H9 (cell line): ENCODE data around the gene DPYSL5. TPM values are rescaled to one million over a fixed set of nuclear protein-coding genes. Genes with fewer than 3 reads are reported as not detected.

Experiments
- DNase-seq: peaks from one replicate; pipeline ENCODE4 v3.0.0-alpha.2; 2017
- H2AFZ ChIP-seq: one replicate; pipeline ENCODE4 v1.6.1; 2013; ENCODE audit warnings: mild to moderate bottlenecking, low read length, control low read depth, moderate library complexity
- H2AK5ac ChIP-seq: 2 replicates; pipeline ENCODE4 v1.6.1; 2013; ENCODE audit warnings: low read length, control low read depth, mixed read lengths; ENCODE audit not compliant: insufficient read length
- H2BK120ac ChIP-seq: one replicate; pipeline ENCODE4 v1.6.1; 2013; ENCODE audit warnings: low read depth, mild to moderate bottlenecking, low read length, control low read depth, inconsistent platforms; ENCODE audit not compliant: poor library complexity, severe bottlenecking
- H2BK12ac ChIP-seq: 2 replicates; pipeline ENCODE4 v1.6.1; 2013; ENCODE audit warnings: low read length, control low read depth, mixed read lengths, low read depth; ENCODE audit not compliant: insufficient read length
- H2BK15ac ChIP-seq: 2 replicates; pipeline ENCODE4 v1.6.1; 2013; ENCODE audit warnings: low read depth, low read length, control low read depth
- H2BK20ac ChIP-seq: one replicate; pipeline ENCODE4 v1.6.1; 2013; ENCODE audit warnings: low read depth, mild to moderate bottlenecking, low read length, control low read depth, inconsistent platforms; ENCODE audit not compliant: poor library complexity, severe bottlenecking
- H2BK5ac ChIP-seq: 2 replicates; pipeline ENCODE4 v1.6.1; 2013; ENCODE audit warnings: low read length, control low read depth, mixed read lengths; ENCODE audit not compliant: insufficient read length
- H3K14ac ChIP-seq: 2 replicates; pipeline ENCODE4 v1.6.1; 2013; ENCODE audit warnings: low read length, control low read depth; ENCODE audit not compliant: insufficient read depth
- H3K18ac ChIP-seq: 2 replicates; pipeline ENCODE4 v1.6.1; 2013; ENCODE audit warnings: low read depth, mild to moderate bottlenecking, mixed read lengths, low read length, control low read depth; ENCODE audit not compliant: insufficient read length
- H3K23ac ChIP-seq: 2 replicates; pipeline ENCODE4 v1.6.1; 2013; ENCODE audit warnings: low read length, control low read depth, mixed read lengths, low read depth; ENCODE audit not compliant: insufficient read length
- H3K23me2 ChIP-seq: 2 replicates; pipeline ENCODE4 v1.6.1; 2013; ENCODE audit warnings: low read depth, mild to moderate bottlenecking, mixed read lengths, low read length, control low read depth; ENCODE audit not compliant: insufficient read length, poor library complexity, severe bottlenecking
- H3K27ac ChIP-seq: 2 replicates; pipeline ENCODE4 v1.5.1; 2013; ENCODE audit warnings: low read length, control low read depth, mixed read lengths, low read depth; ENCODE audit not compliant: insufficient read length
- H3K27me3 ChIP-seq: 2 replicates; pipeline ENCODE4 v1.6.1; 2013; ENCODE audit warnings: low read length, control low read depth, inconsistent platforms; ENCODE audit not compliant: insufficient read depth
- H3K4ac ChIP-seq: 2 replicates; pipeline ENCODE4 v1.6.1; 2013; ENCODE audit warnings: low read depth, mild to moderate bottlenecking, control low read depth, inconsistent platforms, low read length, moderate library complexity
- H3K4me1 ChIP-seq: 2 replicates; pipeline ENCODE4 v1.6.1; 2013; ENCODE audit warnings: low read length, control low read depth, inconsistent platforms; ENCODE audit not compliant: insufficient read depth
- H3K4me2 ChIP-seq: 2 replicates; pipeline ENCODE4 v1.6.1; 2013; ENCODE audit warnings: low read length, control low read depth, mixed read lengths; ENCODE audit not compliant: insufficient read length, insufficient read depth
- H3K56ac ChIP-seq: 2 replicates; pipeline ENCODE4 v1.6.1; 2013; ENCODE audit warnings: low read depth, mild to moderate bottlenecking, mixed read lengths, low read length, control low read depth; ENCODE audit not compliant: insufficient read length
- H3K79me1 ChIP-seq: 2 replicates; pipeline ENCODE4 v1.6.1; 2013; ENCODE audit warnings: low read depth, mild to moderate bottlenecking, moderate library complexity, low read length, control low read depth, inconsistent platforms; ENCODE audit not compliant: insufficient read depth, poor library complexity, severe bottlenecking
- H3K79me2 ChIP-seq: 2 replicates; pipeline ENCODE4 v1.6.1; 2013; ENCODE audit warnings: low read length, control low read depth, inconsistent platforms; ENCODE audit not compliant: insufficient read depth
- H3K9ac ChIP-seq: 2 replicates; pipeline ENCODE4 v1.6.1; 2013; ENCODE audit warnings: low read length, control low read depth, mixed read lengths; ENCODE audit not compliant: insufficient read length; ENCODE audit errors: extremely low read depth
- H3K9me3 ChIP-seq: one replicate; pipeline ENCODE4 v1.6.1; 2013; ENCODE audit warnings: low read depth, low read length, inconsistent platforms; ENCODE audit not compliant: control insufficient read depth
- H3T11ph ChIP-seq: one replicate; pipeline ENCODE4 v1.6.1; 2013; ENCODE audit warnings: mild to moderate bottlenecking, low read length, control low read depth, inconsistent platforms
- H4K20me1 ChIP-seq: one replicate; pipeline ENCODE4 v1.6.1; 2013; ENCODE audit not compliant: control insufficient read depth, insufficient read length, insufficient read depth
- H4K5ac ChIP-seq: 2 replicates; pipeline ENCODE4 v1.6.1; 2013; ENCODE audit warnings: low read depth, mild to moderate bottlenecking, mixed read lengths, low read length, control low read depth; ENCODE audit not compliant: insufficient read length
- H4K8ac ChIP-seq: replicated peaks from 2 replicates; pipeline ENCODE4 v1.6.1; 2013; ENCODE audit warnings: low read length, control low read depth, mixed read lengths, low read depth; ENCODE audit not compliant: insufficient read length
- H4K91ac ChIP-seq: 2 replicates; pipeline ENCODE4 v1.6.1; 2013; ENCODE audit warnings: low read depth, mild to moderate bottlenecking, moderate library complexity, mixed read lengths, low read length, control low read depth; ENCODE audit not compliant: insufficient read length
- H3K27ac Mint-ChIP-seq, 3 experiments: 2 replicates in 2 of 3; 3 replicates in 1 of 3; pipeline ENCODE4 v1.8.0; 2020 to 2021; ENCODE audit warnings: mixed read lengths in 3 of 3, mild to moderate bottlenecking in 1 of 3, moderate library complexity in 1 of 3
- H3K27me3 Mint-ChIP-seq: 2 replicates; pipeline ENCODE4 v1.8.0; 2021; ENCODE audit warnings: low read depth, mild to moderate bottlenecking, moderate library complexity, mixed read lengths
- H3K36me3 Mint-ChIP-seq, 3 experiments: 2 replicates in 2 of 3; 3 replicates in 1 of 3; pipeline ENCODE4 v1.8.0; 2020 to 2021; ENCODE audit warnings: low read depth in 3 of 3, mixed read lengths in 3 of 3; ENCODE audit not compliant: insufficient read depth in 1 of 3
- H3K4me1 Mint-ChIP-seq, 2 experiments: 2 replicates each; pipeline ENCODE4 v1.8.0; 2020; ENCODE audit warnings: mixed read lengths in 2 of 2
- H3K4me3 Mint-ChIP-seq, 2 experiments: 2 replicates in 1 of 2; 3 replicates in 1 of 2; pipeline ENCODE4 v1.8.0; 2020 to 2021; ENCODE audit warnings: mild to moderate bottlenecking in 2 of 2, mixed read lengths in 2 of 2, moderate library complexity in 1 of 2
- H3K9me3 Mint-ChIP-seq, 2 experiments: 2 replicates in 1 of 2; 3 replicates in 1 of 2; pipeline ENCODE4 v1.8.0; 2020; ENCODE audit warnings: mild to moderate bottlenecking in 2 of 2, mixed read lengths in 2 of 2, moderate library complexity in 1 of 2
- WGBS: extraction: QIAGEN DNeasy Blood & Tissue Kit; methylation state at CpG from one replicate; pipeline ENCODE4 v1.1.7; 2013; ENCODE audit warnings: missing lambda C conversion rate, low lambda C conversion rate, mixed read lengths; ENCODE audit not compliant: insufficient read length; ENCODE audit errors: extremely low coverage; 5-methylcytosine and 5-hydroxymethylcytosine counted together
- total RNA-seq: library from RNA; stranded (reverse); gene quantifications from 2 replicates; pipeline ENCODE4 v1.2.1, GENCODE V29; 2021
- TF ChIP-seq, protein P1 (sequence below): fragments of 200-600 bp; sonication (generic); conservative IDR thresholded peaks from 3 replicates; pipeline ENCODE4 v1.8.0; 2021; ENCODE audit warnings: antibody characterized with exemption, mild to moderate bottlenecking

Gene DPYSL5
- total RNA-seq, 1 experiment from 2014 or later: 6.4 TPM

DNA sequence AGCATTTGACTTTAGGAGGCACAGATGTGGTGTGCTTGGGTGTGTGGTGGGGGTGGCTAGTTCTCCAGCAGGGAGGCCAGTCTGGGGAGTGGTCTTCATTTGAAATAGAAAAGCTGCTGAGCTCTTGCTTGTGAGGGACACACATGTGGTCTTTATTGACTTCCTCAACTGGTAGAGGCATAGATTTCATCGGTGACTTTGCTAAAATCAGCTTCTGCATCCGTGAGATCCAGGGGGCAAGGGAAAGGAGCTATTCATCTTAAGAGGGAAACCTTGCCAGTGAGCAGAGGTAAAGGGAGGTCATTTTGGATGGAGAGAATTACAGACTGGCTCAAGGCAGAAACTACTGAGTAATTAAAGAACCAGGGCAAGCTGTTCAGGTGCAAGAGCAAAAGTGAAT is 127.2 kb downstream of the DPYSL5 start:
- Histone ChIP-seq H2AK5ac (no peak overlapping the region), H3K79me2 (no peaks in the 10 kb centered on the region), H3K9me3 (no peaks in the 10 kb centered on the region), H3K4me1 (peaks cover 7% of the 10 kb centered on the region), H2BK5ac (no peak overlapping the region), H3K4ac (no peak overlapping the region), H4K91ac (no peak overlapping the region), H3K27ac (no peak overlapping the region), H3K23me2 (peaks cover 6% of the 10 kb centered on the region), H3K79me1 (no peaks in the 10 kb centered on the region), H2BK15ac (no peak overlapping the region), H3K18ac (no peak overlapping the region), H3K9ac (no peak overlapping the region), H4K20me1 (no peaks in the 10 kb centered on the region), H2BK120ac (no peak overlapping the region), H3K27me3 (peaks cover 3% of the 10 kb centered on the region; the same call in 1 of the 2 replicates), H3T11ph (no peak overlapping the region), H3K4me2 (no peak overlapping the region), H4K5ac (no peak overlapping the region), H2BK20ac (no peak overlapping the region), H2BK12ac (no peak overlapping the region), H4K8ac (no peak overlapping the region), H3K23ac (no peak overlapping the region), H3K56ac (no peak overlapping the region), H3K14ac (no peak overlapping the region), H2AFZ (no peak overlapping the region)
- Mint-ChIP-seq H3K4me1 (peaks cover 18 to 28% of the 10 kb centered on the region in 2 experiments), H3K36me3 (no peaks in the 10 kb centered on the region), H3K9me3 (no peaks in the 10 kb centered on the region; a peak in 1 of 5 replicates), H3K27ac (peak overlapping the region in 1 of 3 experiments; percentile 62; a peak in 2 of 7 replicates), H3K27me3 (peaks cover 37% of the 10 kb centered on the region), H3K4me3 (peak overlapping the region in 1 of 2 experiments; percentile 59; a peak in 3 of 5 replicates)
- TF ChIP-seq, protein P1, sequence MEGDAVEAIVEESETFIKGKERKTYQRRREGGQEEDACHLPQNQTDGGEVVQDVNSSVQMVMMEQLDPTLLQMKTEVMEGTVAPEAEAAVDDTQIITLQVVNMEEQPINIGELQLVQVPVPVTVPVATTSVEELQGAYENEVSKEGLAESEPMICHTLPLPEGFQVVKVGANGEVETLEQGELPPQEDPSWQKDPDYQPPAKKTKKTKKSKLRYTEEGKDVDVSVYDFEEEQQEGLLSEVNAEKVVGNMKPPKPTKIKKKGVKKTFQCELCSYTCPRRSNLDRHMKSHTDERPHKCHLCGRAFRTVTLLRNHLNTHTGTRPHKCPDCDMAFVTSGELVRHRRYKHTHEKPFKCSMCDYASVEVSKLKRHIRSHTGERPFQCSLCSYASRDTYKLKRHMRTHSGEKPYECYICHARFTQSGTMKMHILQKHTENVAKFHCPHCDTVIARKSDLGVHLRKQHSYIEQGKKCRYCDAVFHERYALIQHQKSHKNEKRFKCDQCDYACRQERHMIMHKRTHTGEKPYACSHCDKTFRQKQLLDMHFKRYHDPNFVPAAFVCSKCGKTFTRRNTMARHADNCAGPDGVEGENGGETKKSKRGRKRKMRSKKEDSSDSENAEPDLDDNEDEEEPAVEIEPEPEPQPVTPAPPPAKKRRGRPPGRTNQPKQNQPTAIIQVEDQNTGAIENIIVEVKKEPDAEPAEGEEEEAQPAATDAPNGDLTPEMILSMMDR: no peak
- WGBS: no CpG with 5 or more reads among the region's 2 CpGs
- DNase-seq: no peak
